WI38 (cell line): Measurements from ENCODE around the gene MINDY3.

Experiments used
- H3K4me3 ChIP-seq: 2 replicates; pipeline ENCODE4 v1.5.1; 2011; ENCODE audit warnings: low read depth, mild to moderate bottlenecking, control low read depth, low read length
- CTCF ChIP-seq: IDR thresholded peaks from 2 replicates; pipeline ENCODE4 v1.5.1; 2012; ENCODE audit warnings: low read depth, mild to moderate bottlenecking, control low read depth, low read length

The MINDY3 gene

GRCh38 chr10:15789793-15790525 lies 70.3 kb downstream of the MINDY3 start:
- H3K4me3 ChIP-seq, result no peak overlapping the region
- TF ChIP-seq CTCF, result no peak

- H3K4me3 ChIP-seq, result no peak overlapping the region
- TF ChIP-seq CTCF, result no peak
These were observed 72.9 kb downstream of the MINDY3 start for GRCh38 chr10:15787426-15787825.

- H3K4me3 ChIP-seq, result no peak overlapping the region
- TF ChIP-seq CTCF, result no peak
These were observed 75.5 kb downstream of the MINDY3 start for GRCh38 chr10:15784662-15785300.

GRCh38 chr10:15783941-15784636 lies 76.2 kb downstream of the MINDY3 start:
- H3K4me3 ChIP-seq, result no peak overlapping the region
- no peak for TF ChIP-seq CTCF

GRCh38 chr10:15782851-15783250 lies 77.5 kb downstream of the MINDY3 start:
- TF ChIP-seq CTCF, result no peak
- no peak overlapping the region for H3K4me3 ChIP-seq

- H3K4me3 ChIP-seq, result no peak overlapping the region
- no peak for TF ChIP-seq CTCF
These were observed 78.8 kb downstream of the MINDY3 start for GRCh38 chr10:15781381-15781960.
